Neural progenitor cell (in vitro differentiated cells): ENCODE measurements around the gene ZNF385D.

Experiments
- CTCF ChIP-seq: fragments of 200-600 bp; sonication (generic); IDR thresholded peaks from 2 replicates; pipeline ENCODE4 v1.5.1; 2017; ENCODE audit warnings: antibody characterized with exemption, mild to moderate bottlenecking
- EZH2 ChIP-seq: fragments of 200-600 bp; sonication (generic); IDR thresholded peaks from 2 replicates; pipeline ENCODE4 v1.6.1; 2017; ENCODE audit warnings: antibody characterized with exemption, mild to moderate bottlenecking, moderate library complexity
- EZH2phosphoT487 ChIP-seq: fragments of 200-600 bp; sonication (generic); IDR thresholded peaks from 2 replicates; pipeline ENCODE4 v1.6.1; 2017; ENCODE audit warnings: antibody characterized with exemption

GRCh38 chr3:21436835-21437234 lies 314.2 kb downstream of the ZNF385D start:
- TF ChIP-seq CTCF (no peak), EZH2phosphoT487 (no peak), EZH2 (no peak)
